Activated CD4-positive, alpha-beta T cell treated with anti-CD3 and anti-CD28 coated beads for 48 hours (primary cell): Measurements from ENCODE around the gene CTNNB1.
A peak's percentile ranks its signal among the peaks of the same experiment; 100 is the strongest.

Experiments used
- DNase-seq: peaks from one replicate; pipeline ENCODE4 v3.0.0-alpha.2; 2020

The CTNNB1 gene

DNA sequence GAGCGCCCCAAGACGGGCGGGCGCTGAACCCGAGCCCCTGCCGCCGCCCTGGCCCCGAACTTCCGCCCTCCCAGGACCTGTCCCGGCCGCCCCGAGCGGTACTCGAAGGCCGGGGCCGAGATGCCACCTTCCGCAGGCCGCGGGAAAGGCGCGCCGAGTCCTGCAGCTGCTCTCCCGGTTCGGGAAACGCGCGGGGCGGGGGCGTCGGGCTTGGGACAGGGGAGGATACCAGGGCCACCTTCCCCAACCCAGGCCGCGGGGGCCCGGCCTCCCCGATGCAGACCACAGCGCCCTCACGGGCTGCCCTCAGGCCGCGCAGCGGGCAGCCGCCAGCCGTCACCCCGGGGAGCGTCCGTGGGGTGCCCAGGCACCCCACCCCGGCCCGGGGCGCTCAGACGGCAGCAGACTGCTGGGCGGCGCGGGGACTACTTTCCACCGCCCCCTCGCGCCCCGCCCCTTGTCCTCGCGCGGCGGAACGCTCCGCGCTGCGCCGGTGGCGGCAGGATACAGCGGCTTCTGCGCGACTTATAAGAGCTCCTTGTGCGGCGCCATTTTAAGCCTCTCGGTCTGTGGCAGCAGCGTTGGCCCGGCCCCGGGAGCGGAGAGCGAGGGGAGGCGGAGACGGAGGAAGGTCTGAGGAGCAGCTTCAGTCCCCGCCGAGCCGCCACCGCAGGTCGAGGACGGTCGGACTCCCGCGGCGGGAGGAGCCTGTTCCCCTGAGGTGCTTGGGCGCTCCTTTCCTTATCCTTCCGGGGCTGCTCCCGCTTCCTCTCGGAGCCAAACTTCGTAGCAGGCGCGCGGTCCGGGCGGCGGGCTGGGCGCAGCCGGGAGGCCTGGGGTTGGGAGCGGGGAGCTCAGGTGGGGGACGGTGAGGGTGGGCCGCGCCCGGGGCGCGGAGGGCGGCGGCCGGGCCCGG, at the start of gene CTNNB1:
Gene CTNNB1, plus strand, starts transcription at position 556 of the 916 bp plus-strand sequence. CDS start 24,564 bp downstream, outside the sequence.
- peak; percentile 93 for DNase-seq

- DNase-seq, result no peak
These were observed 43.5 kb upstream of the CTNNB1 start for GRCh38 chr3:41155834-41156233.

DNA sequence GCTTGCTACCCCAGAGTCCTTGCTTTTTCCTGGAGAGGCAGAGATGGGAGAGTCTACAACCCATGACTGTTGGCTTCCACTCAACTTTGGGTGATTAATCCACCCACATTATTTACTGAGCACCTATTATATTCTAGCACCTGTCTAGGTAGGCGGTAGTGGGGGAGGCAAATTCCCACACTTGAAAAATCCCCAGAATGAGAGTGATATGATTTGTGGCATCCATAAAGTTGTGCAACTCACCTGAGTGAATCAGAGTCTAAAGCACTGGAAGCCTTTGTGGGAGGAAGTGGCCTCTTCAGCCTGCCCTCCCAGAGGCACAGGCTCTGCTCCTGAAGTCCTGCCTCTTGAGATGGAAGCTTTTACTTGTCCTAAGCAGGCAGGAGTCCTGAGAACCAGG, 40.4 kb upstream of the CTNNB1 start:
- peak; percentile 5 for DNase-seq

- no peak for DNase-seq
These were observed 39.6 kb upstream of the CTNNB1 start for GRCh38 chr3:41159588-41160189.

GRCh38 chr3:41162541-41162940, 36.8 kb upstream of the CTNNB1 start:
- DNase-seq, result no peak

DNA sequence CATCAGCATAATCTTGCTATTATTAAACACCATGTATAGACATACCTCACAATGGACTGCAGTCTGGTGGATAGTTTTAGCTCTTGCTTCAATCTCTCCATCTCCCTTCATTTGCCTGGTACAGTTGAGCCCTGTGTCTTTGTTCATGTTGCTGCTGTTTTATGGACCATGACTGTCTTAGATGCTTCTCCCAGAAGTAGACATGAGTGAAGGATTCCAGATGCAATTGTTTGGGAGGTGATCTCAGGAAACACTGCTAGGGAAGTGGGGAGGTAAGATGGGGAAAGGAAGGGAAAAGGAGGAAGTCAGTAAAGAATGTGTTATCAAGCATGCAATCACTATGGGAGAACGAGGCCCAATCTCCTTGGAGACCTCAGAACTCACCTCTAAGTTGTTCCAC, 36.3 kb upstream of the CTNNB1 start:
- no peak for DNase-seq

- DNase-seq, result no peak
These were observed 35.9 kb upstream of the CTNNB1 start for GRCh38 chr3:41163421-41163820.

- no peak for DNase-seq
These were observed 34.5 kb upstream of the CTNNB1 start for GRCh38 chr3:41164777-41165176.

- no peak for DNase-seq
These were observed 31.4 kb upstream of the CTNNB1 start for GRCh38 chr3:41167722-41168497.

GRCh38 chr3:41169023-41169422, 30.3 kb upstream of the CTNNB1 start:
- DNase-seq, result no peak

DNA sequence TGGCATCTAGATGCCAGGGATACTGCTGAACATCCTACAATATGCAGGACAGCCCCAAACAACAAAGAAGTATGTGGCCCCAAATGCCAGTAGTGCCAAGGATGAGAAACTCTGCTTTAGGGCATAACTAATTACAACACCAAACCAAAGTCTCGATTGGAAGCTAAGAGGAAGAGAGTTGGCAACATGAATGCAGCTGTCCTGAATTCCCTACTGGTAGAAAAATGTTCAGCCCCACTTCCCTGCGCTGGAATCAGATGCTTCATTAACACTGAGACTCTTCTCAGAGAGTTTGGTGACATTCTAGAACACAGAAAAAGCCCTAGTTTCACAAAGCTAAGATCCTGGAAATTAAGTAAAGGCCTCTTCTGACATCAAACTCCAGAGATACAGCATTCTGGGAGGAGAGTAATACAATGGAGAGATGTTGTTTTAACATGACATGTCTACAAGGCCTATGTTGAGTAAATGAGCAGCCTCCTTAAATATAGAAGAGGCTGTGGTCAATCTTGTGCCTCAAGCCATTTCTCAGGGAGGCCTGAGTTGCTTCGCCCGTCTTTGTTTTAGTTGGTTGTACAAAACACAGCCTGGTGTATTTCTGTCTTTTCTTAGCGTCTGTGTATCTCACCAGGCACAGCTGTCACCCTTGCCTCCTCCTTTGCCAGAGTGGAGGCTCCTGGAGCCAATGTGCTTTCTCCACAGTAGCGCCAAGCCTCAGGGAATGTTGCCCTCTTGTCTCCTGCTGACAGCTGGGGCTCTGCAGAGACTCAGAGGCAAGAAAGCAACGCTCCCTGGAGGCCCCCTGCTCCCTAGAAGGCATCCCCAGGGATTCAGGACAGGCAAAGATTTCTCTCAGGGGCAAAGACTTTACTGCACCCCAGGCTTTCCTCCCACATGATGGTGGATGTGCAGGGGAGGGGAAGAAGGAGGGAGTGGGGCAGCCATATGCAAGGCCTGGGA, 25.1 kb upstream of the CTNNB1 start:
- no peak for DNase-seq

- DNase-seq, result no peak
These were observed 23.9 kb upstream of the CTNNB1 start for GRCh38 chr3:41175365-41175764.

- DNase-seq, result no peak
These were observed 22.7 kb upstream of the CTNNB1 start for GRCh38 chr3:41176596-41176995.

GRCh38 chr3:41178576-41178975, 20.7 kb upstream of the CTNNB1 start:
- DNase-seq, result no peak

DNA sequence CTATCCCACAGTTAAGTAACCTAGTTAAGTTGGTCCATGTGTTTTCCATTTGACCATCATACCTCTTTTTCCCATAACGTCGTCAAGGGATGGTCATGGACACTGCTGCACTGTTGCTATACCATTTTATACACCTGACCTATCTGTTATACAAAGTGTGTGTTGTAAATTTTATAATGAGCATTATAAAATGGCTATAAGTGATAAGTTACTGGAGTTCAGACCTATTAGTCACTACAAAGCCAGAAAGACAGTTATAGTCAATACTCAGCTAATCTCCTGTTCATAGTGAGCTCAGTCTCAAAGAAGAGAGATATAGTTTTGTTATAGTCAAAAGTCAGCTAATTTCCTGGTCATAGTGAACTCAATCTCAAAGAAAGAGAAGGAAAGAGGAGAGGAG, 18.9 kb upstream of the CTNNB1 start:
- DNase-seq, result no peak

- DNase-seq, result no peak
These were observed 16.7 kb upstream of the CTNNB1 start for GRCh38 chr3:41182504-41183059.

DNA sequence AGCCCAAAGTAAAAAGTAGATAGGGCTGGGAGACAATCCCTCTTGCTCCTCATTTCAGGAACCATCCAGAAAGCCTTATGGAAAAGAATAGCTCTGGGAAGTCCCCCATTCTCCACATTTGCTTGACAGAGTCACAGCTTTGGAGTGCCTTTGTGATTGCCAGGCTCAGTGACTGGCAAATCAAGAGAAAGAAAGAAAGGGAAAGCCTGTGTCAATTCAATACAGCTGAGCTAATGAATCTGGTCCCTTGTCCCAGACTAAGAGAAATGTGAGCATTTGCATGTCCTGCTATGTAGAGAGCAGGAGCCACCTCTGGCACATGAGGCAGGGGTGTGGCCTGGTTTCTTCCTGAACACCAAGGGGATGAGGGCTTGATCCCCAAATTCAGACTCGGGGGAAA, 14.9 kb upstream of the CTNNB1 start:
- no peak for DNase-seq

- DNase-seq, result no peak
These were observed 13.0 kb upstream of the CTNNB1 start for GRCh38 chr3:41186297-41186696.

- peak; percentile 57 for DNase-seq
These were observed 11.0 kb upstream of the CTNNB1 start for GRCh38 chr3:41188306-41188705.

DNA sequence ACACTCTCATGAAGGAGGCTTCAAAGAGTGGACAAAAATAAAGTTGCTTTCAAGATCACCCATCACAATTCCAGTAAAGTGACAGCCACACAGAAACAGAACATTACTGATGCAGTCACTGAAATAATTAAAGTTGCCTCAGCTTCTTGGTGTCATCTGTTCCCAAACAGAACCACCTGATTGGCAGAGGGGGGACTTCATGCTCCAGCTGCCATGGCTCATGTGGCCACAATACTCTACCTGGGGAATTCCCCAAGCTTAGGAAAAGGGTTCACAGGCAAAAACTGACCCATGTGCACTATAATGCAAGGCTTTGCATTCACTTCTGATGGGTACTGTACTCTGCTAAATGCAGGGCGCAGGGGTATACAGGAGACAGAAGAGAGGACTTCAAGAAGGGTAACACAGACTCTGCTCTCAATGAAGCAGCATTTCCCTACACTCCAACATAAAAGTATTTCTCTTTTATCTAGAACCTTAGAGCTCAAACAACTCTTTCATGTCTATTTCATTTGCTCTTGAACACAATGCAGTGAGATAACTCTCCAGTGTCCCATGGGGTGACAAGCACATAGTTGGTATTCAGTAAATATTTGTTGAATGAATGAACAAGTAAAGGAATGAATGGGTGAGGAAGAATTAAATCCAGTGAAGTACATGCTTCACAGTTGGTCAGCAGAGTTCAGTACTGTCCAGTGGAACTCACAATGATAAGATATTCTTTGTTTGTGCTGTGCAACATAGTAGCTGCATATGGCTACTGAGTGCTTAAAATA, 8.6 kb upstream of the CTNNB1 start:
- peak; percentile 24 for DNase-seq

GRCh38 chr3:41192885-41193284, 6.4 kb upstream of the CTNNB1 start:
- DNase-seq, result no peak
